ENCODE data around the gene EEF1AKMT2. TPM values are rescaled to one million over a fixed set of nuclear protein-coding genes. Genes with fewer than 3 reads are reported as not detected.
"Not testable (repeated sequence)": the region's sequence is repeated elsewhere in the genome, so short reads cannot be mapped to it uniquely, and the experiment has no call there.

EEF1AKMT2 gene
- total RNA-seq, 4 donors from 2014 or later, result 9.5 to 23.3 (median 18.5) TPM

DNA sequence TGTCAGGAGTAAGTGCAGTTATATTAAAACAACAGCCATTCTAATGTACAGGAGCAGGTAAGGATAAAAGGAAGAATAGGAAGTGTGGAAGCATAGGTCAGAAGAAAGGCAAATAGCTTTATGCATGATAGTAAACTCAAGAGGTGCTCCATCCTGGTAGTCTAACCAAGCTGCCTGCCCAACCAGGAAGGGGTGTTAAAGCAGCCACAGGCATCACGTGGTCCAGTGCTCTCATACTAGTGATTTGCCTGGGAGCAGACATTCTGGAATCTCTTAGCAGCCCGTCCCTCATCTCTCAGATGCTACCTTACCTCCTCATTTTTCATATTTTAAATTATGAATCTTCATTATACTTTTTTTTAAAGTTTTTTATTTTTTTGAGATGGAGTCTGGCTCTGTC lies 28.4 kb upstream of the EEF1AKMT2 start:
- Histone ChIP-seq H3K9me3 (no peaks in the 10 kb centered on the region), H3K4me1 (no peaks in the 10 kb centered on the region), H3K36me3 (peaks cover 0 to 51% (median 0%) of the 10 kb centered on the region in 3 donors), H3K27me3 (no peaks in the 10 kb centered on the region), H3K4me3 (no peak overlapping the region), H3K27ac (no peak overlapping the region)
- TF ChIP-seq POLR2A (IDR thresholded peaks at IDR 0.05), result no peak
- TF ChIP-seq, protein P1, sequence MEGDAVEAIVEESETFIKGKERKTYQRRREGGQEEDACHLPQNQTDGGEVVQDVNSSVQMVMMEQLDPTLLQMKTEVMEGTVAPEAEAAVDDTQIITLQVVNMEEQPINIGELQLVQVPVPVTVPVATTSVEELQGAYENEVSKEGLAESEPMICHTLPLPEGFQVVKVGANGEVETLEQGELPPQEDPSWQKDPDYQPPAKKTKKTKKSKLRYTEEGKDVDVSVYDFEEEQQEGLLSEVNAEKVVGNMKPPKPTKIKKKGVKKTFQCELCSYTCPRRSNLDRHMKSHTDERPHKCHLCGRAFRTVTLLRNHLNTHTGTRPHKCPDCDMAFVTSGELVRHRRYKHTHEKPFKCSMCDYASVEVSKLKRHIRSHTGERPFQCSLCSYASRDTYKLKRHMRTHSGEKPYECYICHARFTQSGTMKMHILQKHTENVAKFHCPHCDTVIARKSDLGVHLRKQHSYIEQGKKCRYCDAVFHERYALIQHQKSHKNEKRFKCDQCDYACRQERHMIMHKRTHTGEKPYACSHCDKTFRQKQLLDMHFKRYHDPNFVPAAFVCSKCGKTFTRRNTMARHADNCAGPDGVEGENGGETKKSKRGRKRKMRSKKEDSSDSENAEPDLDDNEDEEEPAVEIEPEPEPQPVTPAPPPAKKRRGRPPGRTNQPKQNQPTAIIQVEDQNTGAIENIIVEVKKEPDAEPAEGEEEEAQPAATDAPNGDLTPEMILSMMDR (IDR thresholded peaks at IDR 0.05), result no peak
- no peak for DNase-seq

DNA sequence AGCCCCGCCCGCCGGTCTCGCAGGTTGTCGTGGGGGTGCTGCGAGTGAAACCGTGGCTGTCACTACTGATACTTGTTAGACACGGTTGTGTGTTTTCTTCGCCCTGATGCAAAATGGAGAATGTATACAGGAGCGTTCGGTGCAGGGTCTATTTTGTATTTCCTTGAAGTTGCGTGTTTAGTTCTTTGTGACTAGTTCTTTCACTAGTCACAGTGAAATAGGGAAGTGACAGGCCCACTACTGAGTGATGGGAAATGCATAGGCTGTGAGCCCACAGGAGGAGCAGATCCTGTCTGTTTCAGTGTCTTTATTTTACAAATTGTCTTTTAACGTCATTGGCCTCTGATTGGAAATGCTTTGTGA lies 10.6 kb upstream of the EEF1AKMT2 start:
- H3K27ac ChIP-seq, result peak overlapping the region; percentile 79 to 91 (median 88)
- H3K4me3 ChIP-seq, result peak overlapping the region; percentile 91 to 100 (median 94)
- no peaks in the 10 kb centered on the region for H3K27me3 ChIP-seq
- no peak for TF ChIP-seq POLR2A (IDR thresholded peaks at IDR 0.05)
- TF ChIP-seq, protein P1 (IDR thresholded peaks at IDR 0.05), result no peak
- H3K36me3 ChIP-seq, result no peaks in the 10 kb centered on the region
- peaks cover 0 to 14% (median 0%) of the 10 kb centered on the region in 4 donors for H3K4me1 ChIP-seq
- no peaks in the 10 kb centered on the region for H3K9me3 ChIP-seq
- DNase-seq, result no peak

DNA sequence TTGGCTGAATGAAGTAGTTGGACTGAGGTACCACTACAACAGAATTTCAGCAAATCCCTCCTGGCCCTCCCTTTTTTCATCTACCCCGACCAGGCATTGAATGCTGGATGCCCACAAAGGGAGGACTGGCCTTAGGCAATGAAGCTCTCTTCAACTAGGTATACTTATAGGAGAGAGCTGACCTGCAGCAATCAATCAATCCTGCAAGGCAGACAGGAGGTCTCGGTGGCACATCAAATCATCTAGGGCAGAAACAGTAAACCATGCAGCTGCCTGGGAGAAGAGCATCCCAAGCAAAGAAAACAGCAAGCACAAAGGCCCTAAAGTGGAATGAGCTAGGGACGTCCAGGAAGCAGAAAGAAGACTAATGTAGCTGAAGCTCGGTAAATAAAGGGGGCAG lies 7.5 kb upstream of the EEF1AKMT2 start:
- Histone ChIP-seq H3K9me3 (no peaks in the 10 kb centered on the region), H3K27me3 (no peaks in the 10 kb centered on the region), H3K4me3 (no peak overlapping the region), H3K36me3 (no peaks in the 10 kb centered on the region), H3K27ac (no peak overlapping the region), H3K4me1 (peaks cover 0 to 14% (median 0%) of the 10 kb centered on the region in 4 donors)
- TF ChIP-seq, protein P1 (IDR thresholded peaks at IDR 0.05), result no peak
- TF ChIP-seq POLR2A (IDR thresholded peaks at IDR 0.05), result no peak
- no peak for DNase-seq

DNA sequence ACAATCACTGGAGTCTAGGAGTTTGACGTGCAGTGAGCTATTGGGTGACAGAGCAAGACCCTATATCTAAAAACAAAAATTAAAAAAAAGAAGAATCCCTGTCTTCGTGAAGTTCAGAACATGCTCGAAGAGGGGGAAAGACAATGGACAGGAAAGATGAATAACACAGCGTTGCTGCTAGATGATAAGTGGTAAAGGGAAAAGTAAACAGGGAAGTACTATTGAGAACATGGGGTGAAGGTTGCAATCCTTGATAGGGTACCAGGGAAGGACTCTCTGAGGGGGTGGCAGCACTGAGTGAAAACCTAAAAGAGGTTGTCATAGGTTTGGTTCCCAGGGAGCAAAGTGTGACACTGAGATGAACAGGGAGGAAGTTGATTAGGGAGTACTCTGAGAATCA lies 7.1 kb upstream of the EEF1AKMT2 start:
- Histone ChIP-seq H3K9me3 (no peaks in the 10 kb centered on the region), H3K4me1 (peaks cover 0 to 14% (median 0%) of the 10 kb centered on the region in 4 donors), H3K27me3 (no peaks in the 10 kb centered on the region), H3K36me3 (no peaks in the 10 kb centered on the region), H3K27ac (no peak overlapping the region), H3K4me3 (no peak overlapping the region)
- TF ChIP-seq POLR2A (IDR thresholded peaks at IDR 0.05), result no peak
- TF ChIP-seq, protein P1 (IDR thresholded peaks at IDR 0.05), result no peak
- DNase-seq, result no peak

DNA sequence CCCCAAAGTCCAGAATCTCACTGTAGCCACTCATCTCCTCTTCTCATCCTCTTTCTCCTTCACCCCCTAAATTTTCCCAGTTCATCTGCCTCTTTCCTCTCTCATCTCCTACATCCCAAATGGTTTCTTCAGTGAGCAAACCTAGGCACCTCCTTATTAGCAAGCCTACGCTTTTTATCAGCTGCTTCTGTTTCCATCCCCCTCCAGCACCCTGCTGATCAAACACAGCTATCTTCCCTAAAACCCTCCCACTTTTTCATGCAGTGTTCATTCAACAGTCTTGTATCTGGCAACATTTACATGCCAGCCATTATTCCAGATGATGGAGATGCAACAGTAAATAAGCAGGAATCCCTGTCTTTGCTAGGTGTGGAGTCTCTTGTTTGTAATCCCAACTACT lies 6.7 kb upstream of the EEF1AKMT2 start:
- TF ChIP-seq, protein P1 (IDR thresholded peaks at IDR 0.05), result no peak
- no peak for TF ChIP-seq POLR2A (IDR thresholded peaks at IDR 0.05)
- Histone ChIP-seq H3K4me3 (no peak overlapping the region), H3K36me3 (no peaks in the 10 kb centered on the region), H3K27ac (no peak overlapping the region), H3K27me3 (no peaks in the 10 kb centered on the region), H3K9me3 (no peaks in the 10 kb centered on the region), H3K4me1 (peaks cover 0 to 14% (median 0%) of the 10 kb centered on the region in 4 donors)
- DNase-seq, result no peak

DNA sequence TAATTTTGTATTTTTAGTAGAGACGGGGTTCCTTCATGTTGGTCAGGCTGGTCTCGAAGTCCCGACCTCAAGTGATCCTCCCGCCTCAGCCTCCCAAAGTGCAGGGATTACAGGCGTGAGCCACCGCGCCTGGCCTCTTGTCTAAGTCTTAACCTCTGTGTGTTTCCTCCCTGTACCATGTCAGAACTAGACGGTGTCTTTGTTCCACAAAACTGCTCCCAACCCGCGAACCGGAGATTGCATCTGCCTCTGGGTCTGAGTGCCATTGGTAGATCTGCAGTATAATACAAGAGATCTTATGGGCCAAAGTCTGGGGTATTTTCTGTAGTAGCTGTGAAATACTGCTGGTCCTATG lies 1.3 kb upstream of the EEF1AKMT2 start:
- H3K4me3 ChIP-seq, result peak overlapping the region; percentile 87 to 89 (median 88)
- no peak for TF ChIP-seq POLR2A (IDR thresholded peaks at IDR 0.05)
- TF ChIP-seq, protein P1 (IDR thresholded peaks at IDR 0.05), result no peak

DNA sequence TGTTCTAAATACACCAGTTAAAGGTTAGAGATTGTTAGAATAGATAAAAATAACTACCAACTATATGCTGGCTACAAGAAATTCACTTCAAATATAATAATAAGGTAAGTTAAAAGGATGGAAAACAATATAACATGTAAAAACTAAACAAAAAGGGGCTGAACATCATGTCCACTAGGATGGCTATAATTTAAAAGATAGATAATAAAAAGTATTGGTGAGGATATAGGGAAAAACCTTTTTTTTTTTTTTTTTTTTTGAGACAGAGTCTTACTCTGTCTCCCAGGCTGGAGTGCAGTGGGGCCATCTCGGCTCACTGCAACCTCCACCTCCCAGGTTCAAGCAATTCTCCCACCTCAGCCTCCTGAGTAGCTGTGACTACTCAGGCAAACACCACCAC lies 8.8 kb downstream of the EEF1AKMT2 start:
- H3K27ac ChIP-seq, H3K4me1 ChIP-seq, H3K4me3 ChIP-seq, H3K9me3 ChIP-seq, H3K27me3 ChIP-seq, DNase-seq: not testable (repeated sequence)
- peaks cover 0 to 45% (median 0%) of the 10 kb centered on the region in 3 donors for H3K36me3 ChIP-seq

More for the DNA sequence above, 1.3 kb upstream of the EEF1AKMT2 start:
- DNase-seq, result no peak
- Histone ChIP-seq H3K27ac (no peak overlapping the region), H3K36me3 (peaks cover 0 to 6% (median 0%) of the 10 kb centered on the region in 3 donors), H3K9me3 (no peaks in the 10 kb centered on the region), H3K27me3 (no peaks in the 10 kb centered on the region), H3K4me1 (peaks cover 0 to 8% (median 2%) of the 10 kb centered on the region in 4 donors)

Measured in Peyer's patch (tissue), 4 donors.